ENCODE results near the gene COG6. TPM values are rescaled to one million over a fixed set of nuclear protein-coding genes. Genes with fewer than 3 reads are reported as not detected.

COG6 gene
- total and polyA plus RNA-seq, 2 donors from 2014 or later, result 12.2 to 31.3 TPM

GRCh38 chr13:39786091-39786490 lies 130.6 kb downstream of the COG6 start:
- DNase-seq (peak in 2 of 5 donors; percentile 15 to 19), FAIRE-seq (no peak)
- no peaks in the 10 kb centered on the region for H3K4me1 ChIP-seq (ENCODE audit: control insufficient read depth in 2 of 3, insufficient read depth in 2 of 3, low read depth in 1 of 3, low read length in 3 of 3)
- H3K9me3 ChIP-seq (ENCODE audit: control insufficient read depth in 2 of 3, insufficient read depth in 1 of 3, low read length in 3 of 3), result no peaks in the 10 kb centered on the region
- TF ChIP-seq CTCF (IDR thresholded peaks at IDR 0.05; ENCODE audit: borderline replicate concordance, extremely low read depth, insufficient read depth), result no peak
- no peak overlapping the region for H3K4me3 ChIP-seq (ENCODE audit: low read length in 3 of 3)
- no peak overlapping the region for H3K9ac ChIP-seq (ENCODE audit: low read length in 3 of 3)
- H3K27ac ChIP-seq (ENCODE audit: low read depth in 2 of 2, low read length in 2 of 2), result no peak overlapping the region
- H3K27me3 ChIP-seq (ENCODE audit: control insufficient read depth, insufficient read depth, low read length), result no peaks in the 10 kb centered on the region
- intact Hi-C loops (cut with DNase I), result no loop called here
- H3K36me3 ChIP-seq (ENCODE audit: control insufficient read depth in 2 of 3, insufficient read depth in 3 of 3, low read length in 3 of 3), result no peaks in the 10 kb centered on the region

GRCh38 chr13:39787086-39787487 lies 131.6 kb downstream of the COG6 start:
- FAIRE-seq (no peak), DNase-seq (peak in 1 of 5 donors; percentile 15)
- TF ChIP-seq CTCF (IDR thresholded peaks at IDR 0.05; ENCODE audit: borderline replicate concordance, extremely low read depth, insufficient read depth), result no peak
- H3K4me1 ChIP-seq (ENCODE audit: control insufficient read depth in 2 of 3, insufficient read depth in 2 of 3, low read depth in 1 of 3, low read length in 3 of 3), result no peaks in the 10 kb centered on the region
- no peak overlapping the region for H3K9ac ChIP-seq (ENCODE audit: low read length in 3 of 3)
- H3K27me3 ChIP-seq (ENCODE audit: control insufficient read depth, insufficient read depth, low read length), result no peaks in the 10 kb centered on the region
- no peak overlapping the region for H3K27ac ChIP-seq (ENCODE audit: low read depth in 2 of 2, low read length in 2 of 2)
- intact Hi-C loops (cut with DNase I), result no loop called here
- H3K4me3 ChIP-seq (ENCODE audit: low read length in 3 of 3), result no peak overlapping the region
- no peaks in the 10 kb centered on the region for H3K9me3 ChIP-seq (ENCODE audit: control insufficient read depth in 2 of 3, insufficient read depth in 1 of 3, low read length in 3 of 3)
- H3K36me3 ChIP-seq (ENCODE audit: control insufficient read depth in 2 of 3, insufficient read depth in 3 of 3, low read length in 3 of 3), result no peaks in the 10 kb centered on the region

- no peak for FAIRE-seq
- no peaks in the 10 kb centered on the region for H3K27me3 ChIP-seq (ENCODE audit: control insufficient read depth, insufficient read depth, low read length)
- no peak overlapping the region for H3K27ac ChIP-seq (ENCODE audit: low read depth in 2 of 2, low read length in 2 of 2)
- H3K9me3 ChIP-seq (ENCODE audit: control insufficient read depth in 2 of 3, insufficient read depth in 1 of 3, low read length in 3 of 3), result no peaks in the 10 kb centered on the region
- no peak overlapping the region for H3K9ac ChIP-seq (ENCODE audit: low read length in 3 of 3)
- no peaks in the 10 kb centered on the region for H3K36me3 ChIP-seq (ENCODE audit: control insufficient read depth in 2 of 3, insufficient read depth in 3 of 3, low read length in 3 of 3)
- no peak for TF ChIP-seq CTCF (IDR thresholded peaks at IDR 0.05; ENCODE audit: borderline replicate concordance, extremely low read depth, insufficient read depth)
- no peaks in the 10 kb centered on the region for H3K4me1 ChIP-seq (ENCODE audit: control insufficient read depth in 2 of 3, insufficient read depth in 2 of 3, low read depth in 1 of 3, low read length in 3 of 3)
- H3K4me3 ChIP-seq (ENCODE audit: low read length in 3 of 3), result no peak overlapping the region
- DNase-seq, result no peak
- intact Hi-C loops (cut with DNase I), result no loop called here
These were observed 132.6 kb downstream of the COG6 start for GRCh38 chr13:39788102-39788501.

- no peak for FAIRE-seq
- Histone ChIP-seq H3K27ac (ENCODE audit: low read depth in 2 of 2, low read length in 2 of 2) (no peak overlapping the region), H3K4me1 (ENCODE audit: control insufficient read depth in 2 of 3, insufficient read depth in 2 of 3, low read depth in 1 of 3, low read length in 3 of 3) (no peaks in the 10 kb centered on the region), H3K27me3 (ENCODE audit: control insufficient read depth, insufficient read depth, low read length) (no peaks in the 10 kb centered on the region), H3K4me3 (ENCODE audit: low read length in 3 of 3) (no peak overlapping the region), H3K36me3 (ENCODE audit: control insufficient read depth in 2 of 3, insufficient read depth in 3 of 3, low read length in 3 of 3) (no peaks in the 10 kb centered on the region), H3K9me3 (ENCODE audit: control insufficient read depth in 2 of 3, insufficient read depth in 1 of 3, low read length in 3 of 3) (no peaks in the 10 kb centered on the region), H3K9ac (ENCODE audit: low read length in 3 of 3) (no peak overlapping the region)
- no peak for TF ChIP-seq CTCF (IDR thresholded peaks at IDR 0.05; ENCODE audit: borderline replicate concordance, extremely low read depth, insufficient read depth)
- no peak for DNase-seq
- intact Hi-C loops (cut with DNase I), result no loop called here
These were observed 134.0 kb downstream of the COG6 start for GRCh38 chr13:39789451-39789850.
